T-cell (primary cell): Measurements from ENCODE around the gene CYP20A1. TPM values are rescaled to one million over a fixed set of nuclear protein-coding genes. Genes with fewer than 3 reads are reported as not detected.
"Not testable (repeated sequence)": the region's sequence is repeated elsewhere in the genome, so short reads cannot be mapped to it uniquely, and the experiment has no call there.

ENCODE experiments used
- ATAC-seq, 4 experiments: fragments of 200-7000 bp in 3 of 4; fragments of 150-1000 bp in 1 of 4; cut with Tn5 transposase; replicated peaks in 1 of 4; 1 replicate in 3 of 4; 2 replicates in 1 of 4; pipeline ENCODE4 v1.10.0; 2021; ENCODE audit warnings: moderate library complexity in 3 of 4, mild to moderate bottlenecking in 2 of 4, moderate number of reproducible peaks in 1 of 4
- CTCF ChIA-PET, 2 donors: fragments of 300-600 bp; sonication (Branson Sonifier 250); formaldehyde crosslinking; loops; one replicate each; lab custom pipeline; 2022; ENCODE audit warnings: antibody characterized with exemption in 2 of 2; lab: Charles Lee
- POLR2A ChIA-PET, 2 donors: fragments of 300-600 bp; sonication (Branson Sonifier 250); formaldehyde crosslinking; loops; one replicate each; lab custom pipeline; 2022; ENCODE audit warnings: antibody characterized with exemption in 2 of 2; lab: Charles Lee
- DNase-seq, 35 experiments: peaks; one replicate each; pipeline versions ENCODE4 v3.0.0 to v3.0.0-alpha.2; 2013 to 2023
- H3K27ac ChIP-seq: one replicate; pipeline ENCODE4 v1.5.1; 2013; ENCODE audit warnings: low read length
- H3K27me3 ChIP-seq, 2 experiments: replicated peaks in 1 of 2; 1 replicate in 1 of 2; 2 replicates in 1 of 2; pipeline versions ENCODE4 v1.6.1 to v1.7.0; 2013; ENCODE audit warnings: low read length in 1 of 2, mixed read lengths in 1 of 2; ENCODE audit not compliant: control insufficient read depth in 2 of 2, insufficient read depth in 2 of 2; ENCODE audit errors: extremely low read depth in 1 of 2
- H3K36me3 ChIP-seq, 2 donors: 1 replicate in 1 of 2; 2 replicates in 1 of 2; pipeline versions ENCODE4 v1.6.1 to v1.7.0; 2013; ENCODE audit warnings: low read length in 1 of 2; ENCODE audit not compliant: control insufficient read depth in 2 of 2, insufficient read depth in 1 of 2; ENCODE audit errors: extremely low read depth in 1 of 2
- H3K4me1 ChIP-seq, 2 experiments: 1 replicate in 1 of 2; 2 replicates in 1 of 2; pipeline versions ENCODE4 v1.6.1 to v1.7.0; 2013; ENCODE audit warnings: low read length in 2 of 2, mixed read lengths in 1 of 2; ENCODE audit not compliant: insufficient read depth in 2 of 2, control insufficient read depth in 1 of 2; ENCODE audit errors: extremely low read depth in 1 of 2
- H3K4me3 ChIP-seq, 2 donors: 1 replicate in 1 of 2; 2 replicates in 1 of 2; pipeline versions ENCODE4 v1.5.1 to v1.7.0; 2013; ENCODE audit warnings: mild to moderate bottlenecking in 2 of 2, low read length in 1 of 2, moderate library complexity in 1 of 2; ENCODE audit not compliant: control insufficient read depth in 1 of 2; ENCODE audit errors: extremely low read depth in 1 of 2
- H3K9me3 ChIP-seq: 2 replicates; pipeline ENCODE4 v1.7.0; 2013
- H3K27ac Mint-ChIP-seq, 2 donors: one replicate each; pipeline ENCODE4 v1.8.0; 2020 to 2021; ENCODE audit warnings: mild to moderate bottlenecking in 2 of 2, mixed read lengths in 2 of 2
- H3K27me3 Mint-ChIP-seq, 2 donors: one replicate each; pipeline ENCODE4 v1.8.0; 2021 to 2022; ENCODE audit warnings: mixed read lengths in 2 of 2
- H3K36me3 Mint-ChIP-seq: one replicate; pipeline ENCODE4 v1.8.0; 2021; ENCODE audit warnings: mixed read lengths
- H3K4me1 Mint-ChIP-seq, 3 donors: one replicate each; pipeline ENCODE4 v1.8.0; 2020 to 2022; ENCODE audit warnings: mixed read lengths in 3 of 3, mild to moderate bottlenecking in 1 of 3
- H3K4me3 Mint-ChIP-seq, 3 donors: one replicate each; pipeline ENCODE4 v1.8.0; 2020 to 2022; ENCODE audit warnings: mild to moderate bottlenecking in 3 of 3, mixed read lengths in 3 of 3, moderate library complexity in 3 of 3
- H3K9me3 Mint-ChIP-seq, 3 donors: one replicate each; pipeline ENCODE4 v1.8.0; 2020 to 2022; ENCODE audit warnings: mixed read lengths in 3 of 3
- WGBS: methylation state at CpG from one replicate; pipeline ENCODE4 v1.1.5; 2013; ENCODE audit warnings: missing lambda C conversion rate; ENCODE audit not compliant: insufficient coverage; 5-methylcytosine and 5-hydroxymethylcytosine counted together
- total RNA-seq, 35 experiments: library from RNA in 6 of 35; stranded (reverse) in 6 of 35; fragments of 120-200 nt in 1 of 35; gene quantifications; one replicate each; pipeline versions ENCODE4 v1.2.1 to v1.2.4 and lab custom pipeline; 2013 to 2026

The CYP20A1 gene
- total RNA-seq, 5 donors from 2014 or later (not counting 1 experiment from before 2014, with no cell fraction given) = 33.5 to 38.5 (median 36.3) TPM

GRCh38 chr2:203328760-203329540 lies 90.1 kb downstream of the CYP20A1 start:
- Mint-ChIP-seq H3K4me1 (peaks cover 34 to 43% (median 39%) of the 10 kb centered on the region in 3 donors), H3K27me3 (no peaks in the 10 kb centered on the region), H3K9me3 (no peaks in the 10 kb centered on the region), H3K4me3 (peak overlapping the region; percentile 84 to 92 (median 86)), H3K27ac (peak overlapping the region; percentile 36 to 66), H3K36me3 (no peaks in the 10 kb centered on the region)
- Histone ChIP-seq H3K36me3 (no peaks in the 10 kb centered on the region), H3K9me3 (no peaks in the 10 kb centered on the region), H3K4me3 (peak overlapping the region; percentile 86 to 91), H3K27me3 (no peaks in the 10 kb centered on the region), H3K4me1 (peaks cover 10 to 16% of the 10 kb centered on the region in 2 experiments), H3K27ac (no peak overlapping the region)
- peak; percentile 52 to 56 (median 54) for ATAC-seq
- DNase-seq = peak in 20 of 35 experiments; percentile 1 to 44 (median 12)
- ChIA-PET CTCF (interaction anchor here in 1 of 2 donors (0.7 kb wide), 1 partner anchor 851 kb away, joined by 5 read pairs; no protein-coding TSS in a partner anchor), POLR2A (interaction anchor here in 1 of 2 donors (0.7 kb wide), 1 partner anchor 89 kb away, joined by 5 read pairs; no protein-coding TSS in a partner anchor)
- WGBS = 6% methylated on average over 16 of the region's 31 CpGs

- H3K36me3 ChIP-seq = no peaks in the 10 kb centered on the region
- H3K27me3 Mint-ChIP-seq = no peaks in the 10 kb centered on the region
- H3K27ac Mint-ChIP-seq = no peak overlapping the region
- POLR2A ChIA-PET = no interaction called here
- H3K27ac ChIP-seq = no peak overlapping the region
- DNase-seq (no peak), ATAC-seq (no peak)
- H3K9me3 ChIP-seq = no peaks in the 10 kb centered on the region
- H3K4me3 ChIP-seq = no peak overlapping the region
- CTCF ChIA-PET = no interaction called here
- H3K27me3 ChIP-seq = no peaks in the 10 kb centered on the region
- peaks cover 10 to 16% of the 10 kb centered on the region in 2 experiments for H3K4me1 ChIP-seq
- H3K4me1 Mint-ChIP-seq = peaks cover 34 to 43% (median 39%) of the 10 kb centered on the region in 3 donors
- peaks cover 4% of the 10 kb centered on the region for H3K36me3 Mint-ChIP-seq
- no peaks in the 10 kb centered on the region for H3K9me3 Mint-ChIP-seq
- H3K4me3 Mint-ChIP-seq = peak overlapping the region; percentile 84 to 92 (median 86)
These were observed 91.6 kb downstream of the CYP20A1 start for GRCh38 chr2:203330434-203330833.

GRCh38 chr2:203338322-203338721 lies 99.5 kb downstream of the CYP20A1 start:
- POLR2A ChIA-PET = interaction anchor here in 1 of 2 donors (0.7 kb wide), 1 partner anchor 10 kb away, joined by 6 read pairs; the partner anchor contains the start of gene ABI2
- Mint-ChIP-seq H3K36me3 (peaks cover 26% of the 10 kb centered on the region), H3K27ac (no peak overlapping the region), H3K27me3 (no peaks in the 10 kb centered on the region), H3K9me3 (no peaks in the 10 kb centered on the region), H3K4me1 (peaks cover 2 to 5% (median 3%) of the 10 kb centered on the region in 3 donors), H3K4me3 (no peak overlapping the region)
- Histone ChIP-seq H3K4me1 (no peaks in the 10 kb centered on the region), H3K4me3 (no peak overlapping the region), H3K36me3 (no peaks in the 10 kb centered on the region), H3K9me3 (no peaks in the 10 kb centered on the region), H3K27ac (no peak overlapping the region), H3K27me3 (no peaks in the 10 kb centered on the region)
- DNase-seq (no peak), ATAC-seq (no peak)
- CTCF ChIA-PET = no interaction called here
- no CpG with 5 or more reads among the region's 4 CpGs for WGBS

GRCh38 chr2:203340791-203341487 lies 102.1 kb downstream of the CYP20A1 start:
- WGBS = 92% methylated on average over 2 of the region's 6 CpGs
- no peak overlapping the region for H3K27ac Mint-ChIP-seq
- H3K9me3 Mint-ChIP-seq = no peaks in the 10 kb centered on the region
- DNase-seq (no peak), ATAC-seq (no peak)
- Histone ChIP-seq H3K27me3 (no peaks in the 10 kb centered on the region), H3K27ac (no peak overlapping the region), H3K4me3 (no peak overlapping the region), H3K4me1 (no peaks in the 10 kb centered on the region), H3K9me3 (no peaks in the 10 kb centered on the region), H3K36me3 (peaks cover 3 to 5% of the 10 kb centered on the region in 2 donors)
- ChIA-PET POLR2A (no interaction called here), CTCF (no interaction called here)
- peaks cover 31% of the 10 kb centered on the region for H3K36me3 Mint-ChIP-seq
- H3K27me3 Mint-ChIP-seq = no peaks in the 10 kb centered on the region
- peaks cover 1 to 5% (median 2%) of the 10 kb centered on the region in 3 donors for H3K4me1 Mint-ChIP-seq
- no peak overlapping the region for H3K4me3 Mint-ChIP-seq

GRCh38 chr2:203341741-203342310 lies 103.0 kb downstream of the CYP20A1 start:
- DNase-seq (no peak), ATAC-seq (no peak)
- Histone ChIP-seq H3K4me1 (no peaks in the 10 kb centered on the region), H3K4me3 (no peak overlapping the region), H3K9me3 (no peaks in the 10 kb centered on the region), H3K27me3 (no peaks in the 10 kb centered on the region), H3K27ac (no peak overlapping the region), H3K36me3 (peaks cover 3 to 5% of the 10 kb centered on the region in 2 donors)
- POLR2A ChIA-PET = no interaction called here
- 100% methylated on average over 1 of the region's 2 CpGs for WGBS
- CTCF ChIA-PET = no interaction called here
- Mint-ChIP-seq H3K27me3 (no peaks in the 10 kb centered on the region), H3K36me3 (peaks cover 32% of the 10 kb centered on the region), H3K9me3 (no peaks in the 10 kb centered on the region), H3K4me1 (peaks cover 4 to 9% (median 5%) of the 10 kb centered on the region in 3 donors), H3K4me3 (no peak overlapping the region), H3K27ac (no peak overlapping the region)

GRCh38 chr2:203342374-203342773 lies 103.6 kb downstream of the CYP20A1 start:
- CTCF ChIA-PET, ATAC-seq, H3K27ac Mint-ChIP-seq, H3K4me3 ChIP-seq, H3K27me3 Mint-ChIP-seq, DNase-seq, POLR2A ChIA-PET, H3K4me1 Mint-ChIP-seq, H3K27ac ChIP-seq, H3K9me3 ChIP-seq, H3K9me3 Mint-ChIP-seq, H3K4me1 ChIP-seq, H3K36me3 ChIP-seq, H3K4me3 Mint-ChIP-seq, H3K27me3 ChIP-seq: not testable (repeated sequence)
- H3K36me3 Mint-ChIP-seq = peaks cover 32% of the 10 kb centered on the region
- WGBS = no CpG with 5 or more reads among the region's 4 CpGs
